SKM-1 treated with dmso at 0.1 percent for 144 hours (cell line): ENCODE data around the gene PKD1.
"Not testable (repeated sequence)": the region's sequence is repeated elsewhere in the genome, so short reads cannot be mapped to it uniquely, and the experiment has no call there.

ENCODE experiments used
- DNase-seq: peaks from one replicate; lab custom pipeline; 2025; ENCODE audit not compliant: unreplicated experiment; lab: John Stamatoyannopoulos, UW

PKD1 gene

DNA sequence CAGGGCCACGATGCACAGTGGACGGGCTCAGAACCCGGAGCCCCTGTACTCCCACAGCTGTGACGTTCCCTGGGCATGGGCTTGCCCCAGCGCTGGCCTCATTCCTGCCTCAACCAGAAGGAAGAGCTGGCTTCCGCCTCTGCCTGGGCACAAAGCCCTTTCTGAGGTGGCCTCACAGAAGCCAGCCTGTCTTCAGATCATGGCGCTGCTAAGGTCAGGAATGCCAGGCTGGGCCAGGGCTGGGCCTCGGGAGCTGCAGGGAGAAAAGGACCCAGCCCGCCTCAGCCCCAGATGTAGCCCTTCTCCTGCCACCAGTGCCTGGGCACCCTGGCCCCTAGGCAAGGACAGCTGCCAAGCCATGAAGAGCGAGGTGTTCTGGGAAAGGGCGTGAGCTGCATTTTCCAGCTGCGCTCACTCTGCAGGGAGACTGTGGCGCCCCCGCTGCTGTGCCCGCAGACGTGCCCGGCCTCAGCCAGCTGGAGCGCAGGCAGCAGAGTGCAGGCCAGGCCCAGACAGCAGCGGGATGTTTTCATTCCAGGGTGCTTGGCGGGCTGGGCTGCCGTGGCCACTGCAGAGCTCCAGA lies 9.4 kb downstream of the PKD1 start:
- not testable (repeated sequence) for DNase-seq

- not testable (repeated sequence) for DNase-seq
Observed at GRCh38 chr16:2125609-2126008, 10.1 kb downstream of the PKD1 start.

DNA sequence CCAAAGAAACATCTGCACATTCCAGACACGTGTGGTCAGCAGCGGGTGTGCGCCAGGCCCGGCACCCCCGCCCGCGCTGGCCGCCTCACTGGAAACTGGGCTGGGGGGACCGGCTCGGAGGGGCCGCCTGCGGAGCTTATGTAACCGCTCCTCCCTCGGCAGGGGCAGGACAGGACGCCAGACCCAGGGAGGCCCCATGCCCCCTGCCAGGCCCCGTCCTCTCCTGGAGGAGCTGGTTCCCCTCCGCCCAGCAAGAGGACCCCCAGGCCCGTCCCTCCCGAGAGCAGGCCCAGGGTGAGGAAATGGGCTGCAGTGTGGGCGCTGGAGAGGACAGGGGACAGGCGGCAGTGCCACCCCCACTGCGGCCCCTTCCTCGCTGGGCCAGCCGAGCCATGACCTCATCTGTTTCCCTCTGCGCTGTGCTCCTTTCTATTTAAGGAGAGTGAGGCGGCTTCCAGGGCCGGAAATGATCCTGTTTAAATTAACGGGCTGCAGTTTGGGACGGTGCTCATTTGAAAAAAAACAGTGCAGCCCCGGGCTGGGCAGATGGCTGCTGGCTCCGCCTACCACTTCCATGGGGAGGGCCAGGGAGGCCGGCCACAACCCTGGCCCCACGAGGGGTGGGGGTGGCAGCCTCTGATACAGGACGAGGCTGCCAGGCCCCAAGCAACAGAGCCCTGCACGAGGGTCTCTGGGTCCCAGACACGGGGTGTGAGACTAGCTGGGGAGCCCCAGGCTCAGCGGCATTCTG lies 10.8 kb downstream of the PKD1 start:
- not testable (repeated sequence) for DNase-seq

GRCh38 chr16:2124377-2124693 lies 11.4 kb downstream of the PKD1 start:
- DNase-seq: not testable (repeated sequence)

DNA sequence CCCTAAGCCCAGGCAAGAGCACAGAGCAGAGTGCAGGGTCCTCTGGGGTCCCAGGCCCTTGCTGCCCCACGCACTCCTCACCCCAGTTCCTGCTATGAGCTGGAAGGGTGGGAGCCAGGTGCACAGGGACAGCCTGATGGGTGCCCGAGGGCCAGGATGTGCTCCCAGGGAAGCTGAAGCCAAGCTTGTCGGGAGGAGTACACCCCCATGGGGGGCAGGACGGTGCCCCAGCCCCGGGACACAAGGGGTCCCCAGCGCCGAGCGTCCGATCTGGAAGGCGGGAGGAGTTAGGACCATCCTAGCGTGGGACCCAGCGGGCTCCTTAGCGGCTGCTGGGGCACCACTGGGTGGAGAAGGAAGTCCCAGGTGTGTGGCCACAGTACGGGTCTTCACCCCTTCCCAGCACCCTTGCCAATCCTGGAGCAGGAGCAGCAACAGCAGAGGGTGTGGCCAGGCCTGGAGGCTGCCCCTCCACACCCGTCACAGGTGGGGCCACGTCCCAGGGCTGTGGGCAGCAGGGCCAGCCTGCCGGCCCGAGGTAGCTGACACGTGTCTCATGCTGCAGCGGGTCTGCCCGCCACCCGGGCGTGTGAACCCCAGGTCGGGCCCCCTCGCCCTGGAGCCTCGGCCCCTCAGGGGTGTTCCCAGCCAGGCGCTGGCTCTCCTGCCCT lies 11.9 kb downstream of the PKD1 start:
- DNase-seq: not testable (repeated sequence)

DNA sequence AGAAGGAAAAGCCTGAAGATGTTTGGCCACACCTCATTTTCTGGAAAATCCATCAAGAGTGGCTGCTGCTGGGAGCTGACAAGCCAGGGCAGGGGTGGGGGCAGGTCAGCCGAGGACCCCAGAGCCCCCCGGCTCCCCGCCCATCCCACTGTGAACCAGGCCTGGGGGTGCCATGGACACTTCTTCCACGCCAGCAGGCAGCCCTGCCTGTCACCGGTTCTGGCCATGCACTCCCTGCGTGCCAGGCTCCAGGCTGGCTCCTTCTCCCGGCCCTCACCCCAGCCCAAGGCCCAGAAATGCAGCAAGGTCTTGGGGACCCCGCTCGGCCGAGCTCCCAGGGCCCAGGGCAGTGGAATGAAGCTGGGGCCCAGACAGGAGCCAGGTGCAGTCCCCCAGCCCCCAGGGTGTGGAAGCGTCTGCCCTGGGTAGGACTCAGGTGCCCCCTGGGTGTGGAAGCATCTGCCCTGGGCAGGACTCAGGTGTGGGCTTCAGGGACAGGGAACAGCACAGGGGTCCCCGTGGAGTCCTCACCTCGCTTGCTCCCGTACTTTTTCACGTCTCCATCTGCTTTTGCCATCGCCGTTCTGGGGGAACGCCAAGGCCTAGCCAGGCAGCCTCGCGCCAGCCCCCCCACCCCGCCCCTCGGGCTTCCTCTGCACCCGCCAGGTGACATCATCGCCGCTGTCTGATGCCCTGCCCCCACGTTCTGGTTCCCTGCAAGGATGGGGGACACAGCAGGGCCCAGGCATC lies 12.6 kb downstream of the PKD1 start:
- not testable (repeated sequence) for DNase-seq

DNA sequence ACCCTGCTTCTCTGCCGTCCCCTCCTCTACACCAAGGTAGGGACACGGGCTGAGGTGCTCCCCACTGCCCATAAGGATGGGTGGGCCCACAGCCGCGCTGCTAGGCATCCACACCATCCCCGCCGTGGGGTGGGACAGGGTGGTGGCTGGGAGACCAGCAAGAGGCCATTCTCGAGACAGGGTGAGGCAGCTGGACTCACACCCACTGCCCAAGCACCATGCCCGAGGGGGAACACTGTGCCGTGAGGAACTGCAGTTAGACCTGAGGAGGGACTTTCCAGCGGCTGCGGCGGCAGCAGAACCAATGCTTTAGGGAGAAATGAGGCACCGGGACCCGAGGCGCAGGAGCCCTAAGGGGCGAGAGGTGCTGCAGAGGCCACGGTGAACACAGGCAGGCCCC lies 13.3 kb downstream of the PKD1 start:
- no peak for DNase-seq

- no peak for DNase-seq
Observed at GRCh38 chr16:2121853-2122252, 13.8 kb downstream of the PKD1 start.

- DNase-seq: not testable (repeated sequence)
Observed at GRCh38 chr16:2121325-2121724, 14.4 kb downstream of the PKD1 start.

DNA sequence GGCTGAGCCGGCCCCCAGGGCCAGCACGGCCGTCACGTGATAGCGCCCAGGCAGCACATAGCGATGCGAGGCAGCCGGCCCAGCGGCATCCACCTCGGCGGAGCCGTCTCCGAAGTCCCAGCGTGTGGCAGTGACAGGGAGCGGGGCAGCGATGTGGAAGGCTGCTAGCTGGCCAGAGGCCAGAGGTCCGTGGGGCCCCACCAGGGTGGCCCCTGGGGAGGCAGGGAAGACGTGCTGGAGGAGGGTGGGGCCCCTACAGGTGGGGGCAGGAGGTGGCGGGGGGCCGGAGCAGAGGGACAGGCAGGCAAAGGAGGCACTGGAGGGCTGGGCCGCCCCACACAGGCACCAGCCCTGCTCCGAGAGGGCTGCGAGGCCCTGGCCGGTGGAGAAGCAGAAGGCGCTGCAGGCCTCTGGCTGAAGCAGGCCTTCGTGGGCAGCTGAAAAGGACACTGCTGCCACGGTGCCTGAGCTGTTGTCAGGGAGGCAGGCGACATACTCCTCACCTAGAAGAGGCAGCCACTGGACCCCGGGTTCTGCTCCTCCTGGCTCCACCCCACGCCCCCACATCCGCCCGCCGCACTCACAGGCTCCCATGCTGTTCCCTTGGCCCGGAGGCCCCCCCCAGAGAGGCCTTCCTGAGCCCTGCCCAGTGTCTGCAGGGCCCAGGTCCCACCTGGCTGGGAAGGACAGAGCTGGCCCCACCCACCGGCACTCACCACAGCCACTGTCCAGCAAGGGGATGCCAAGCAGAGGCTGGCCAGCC lies 17.6 kb downstream of the PKD1 start:
- DNase-seq: not testable (repeated sequence)

DNA sequence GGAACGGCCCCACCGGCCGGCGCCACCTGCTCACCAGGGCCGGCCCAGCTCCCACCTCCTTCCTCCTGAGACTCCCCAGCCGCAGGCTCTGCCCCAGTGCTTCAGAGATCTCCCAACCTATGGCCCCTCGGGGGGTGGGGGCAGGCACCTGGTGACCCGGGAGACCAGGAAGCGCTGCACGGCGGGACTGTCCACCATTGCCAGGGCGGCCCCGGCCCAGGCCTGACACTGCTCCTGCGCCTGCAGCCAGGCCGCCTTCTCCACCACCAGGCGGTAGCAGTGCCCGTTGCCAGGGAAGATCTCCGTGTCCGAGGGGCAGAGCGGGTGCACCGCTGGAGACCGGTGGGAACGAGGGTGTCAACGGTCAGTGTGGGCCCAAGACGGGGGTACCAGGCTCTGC lies 18.4 kb downstream of the PKD1 start:
- not testable (repeated sequence) for DNase-seq

DNA sequence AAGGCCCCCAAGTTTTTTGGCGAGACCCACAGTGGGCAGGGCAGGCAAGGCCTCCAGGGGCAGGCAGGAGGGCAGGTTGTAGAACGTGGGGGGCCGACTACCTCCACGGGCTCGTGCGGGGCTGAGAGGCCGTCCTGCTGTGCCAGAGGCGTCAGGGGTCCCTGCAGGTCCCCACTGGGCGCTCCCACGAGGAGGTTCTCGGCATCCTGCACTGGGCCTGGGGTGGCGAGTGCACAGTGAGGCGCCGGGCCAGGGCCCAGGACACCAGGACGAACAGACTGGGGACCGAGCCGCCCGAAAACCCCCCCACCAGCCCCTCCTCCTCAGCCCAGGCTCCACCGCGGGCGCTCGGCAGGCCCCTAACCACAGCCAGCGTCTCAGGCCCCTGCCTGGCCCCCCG lies 19.3 kb downstream of the PKD1 start:
- DNase-seq: not testable (repeated sequence)

DNA sequence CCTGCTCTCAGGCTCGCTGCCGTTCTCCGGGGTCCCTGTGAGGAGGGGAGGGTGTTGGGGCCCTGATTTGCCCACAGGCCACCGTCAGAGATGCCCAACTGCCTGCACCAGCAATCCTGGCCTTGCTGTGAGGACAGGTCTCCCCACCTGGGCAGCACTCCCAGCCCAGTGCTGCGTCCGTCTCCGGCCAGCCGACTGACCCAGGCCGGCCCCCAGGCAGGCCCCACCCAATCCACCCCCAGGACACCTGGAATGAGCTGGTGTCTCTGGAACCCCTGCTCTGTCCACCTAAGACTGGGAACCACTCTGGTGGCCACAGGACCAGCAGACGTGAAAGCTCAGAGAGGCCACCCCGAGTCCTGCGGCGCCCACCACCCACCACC lies 20.1 kb downstream of the PKD1 start:
- no peak for DNase-seq

DNA sequence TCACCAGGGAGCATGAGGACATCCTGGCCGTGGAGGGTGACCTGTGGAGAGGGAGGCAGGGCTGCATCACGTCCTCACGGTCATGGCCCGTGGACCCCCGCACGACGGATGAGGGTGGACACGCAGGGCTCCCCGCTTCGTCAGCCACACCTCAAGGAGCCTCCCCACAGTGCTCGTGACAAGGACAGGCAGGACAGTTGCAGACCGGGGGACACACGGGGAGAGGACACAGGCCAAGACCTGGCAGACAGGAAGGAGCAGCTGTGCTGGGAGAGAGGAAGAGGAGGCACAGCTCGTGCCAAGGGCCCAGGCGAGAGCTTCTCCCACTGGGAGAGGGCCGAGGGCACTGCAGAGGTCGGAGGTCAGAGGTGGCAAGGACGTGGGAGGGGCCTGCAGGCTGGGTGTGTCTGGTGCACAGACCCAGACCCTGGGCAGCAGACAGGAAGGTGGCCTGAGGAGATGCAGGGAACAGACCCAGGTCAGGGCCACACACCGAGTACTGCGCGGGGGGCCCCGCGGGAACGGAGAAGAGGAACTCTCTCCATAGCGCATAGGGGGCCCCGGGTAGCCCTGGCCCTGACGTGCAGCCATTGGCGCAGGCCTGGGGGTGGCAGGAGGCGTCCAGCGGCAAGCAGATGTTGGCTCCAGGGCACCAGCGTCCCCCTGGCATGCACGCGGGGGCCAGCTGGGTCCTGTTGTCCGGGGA lies 20.7 kb downstream of the PKD1 start:
- not testable (repeated sequence) for DNase-seq

DNA sequence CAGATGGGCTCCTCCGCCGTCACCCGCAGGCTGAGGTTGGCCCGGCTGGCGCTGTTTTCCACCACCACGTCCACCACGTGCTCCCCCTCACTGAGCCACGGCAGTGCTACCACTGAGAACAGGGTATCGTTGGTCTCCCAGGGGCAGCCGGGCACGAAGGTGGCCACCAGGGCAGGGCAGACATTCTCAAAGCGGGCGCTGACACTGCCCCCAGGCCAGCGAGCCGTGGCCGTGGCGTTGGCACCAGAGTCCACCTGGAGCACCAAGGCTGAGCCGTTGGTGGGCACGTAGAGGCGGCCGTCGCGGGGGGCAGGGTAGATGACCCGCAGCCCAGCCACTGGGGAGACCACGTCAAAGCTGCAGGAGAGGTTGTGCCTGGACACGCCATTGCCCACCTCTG lies 21.5 kb downstream of the PKD1 start:
- DNase-seq: not testable (repeated sequence)

DNA sequence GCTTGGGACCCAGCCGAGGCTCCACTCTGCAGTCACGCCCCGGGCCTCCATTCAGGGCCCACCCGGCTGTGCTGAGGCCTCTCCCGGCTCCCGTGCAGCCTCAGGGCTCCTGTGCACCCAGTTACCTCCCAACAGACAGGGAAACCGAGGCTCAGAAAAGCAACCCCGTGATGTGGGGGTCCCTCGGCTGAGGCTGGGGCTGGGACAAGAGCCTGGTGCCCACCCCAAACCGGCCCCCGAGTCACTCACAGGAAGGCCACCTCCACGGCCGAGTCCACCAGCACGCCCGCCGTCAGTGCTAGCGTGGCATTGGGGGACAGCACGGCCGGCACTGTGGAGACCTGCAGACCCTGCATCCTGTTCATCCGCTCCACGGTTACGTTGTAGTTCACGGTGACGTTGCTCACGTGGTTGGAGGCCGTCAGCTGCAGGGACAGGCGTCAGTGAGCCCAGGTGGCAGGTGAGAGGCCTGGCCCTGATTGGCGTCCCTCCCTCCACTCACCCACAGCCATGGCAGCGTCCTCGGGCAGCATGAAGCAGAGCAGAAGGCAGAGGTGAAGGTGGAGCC lies 23.1 kb downstream of the PKD1 start:
- not testable (repeated sequence) for DNase-seq

- DNase-seq: not testable (repeated sequence)
Observed at GRCh38 chr16:2111412-2112335, 24.0 kb downstream of the PKD1 start.

GRCh38 chr16:2111009-2111353 lies 24.7 kb downstream of the PKD1 start:
- not testable (repeated sequence) for DNase-seq
